Fibroblast of gingiva (primary cell): ENCODE data around the gene BRD7.
"Not testable (repeated sequence)": the region's sequence is repeated elsewhere in the genome, so short reads cannot be mapped to it uniquely, and the experiment has no call there.

ENCODE experiments used
- DNase-seq: peaks from one replicate; pipeline ENCODE4 v3.0.0-alpha.2; 2011; ENCODE audit warnings: low read depth

Gene BRD7

DNA sequence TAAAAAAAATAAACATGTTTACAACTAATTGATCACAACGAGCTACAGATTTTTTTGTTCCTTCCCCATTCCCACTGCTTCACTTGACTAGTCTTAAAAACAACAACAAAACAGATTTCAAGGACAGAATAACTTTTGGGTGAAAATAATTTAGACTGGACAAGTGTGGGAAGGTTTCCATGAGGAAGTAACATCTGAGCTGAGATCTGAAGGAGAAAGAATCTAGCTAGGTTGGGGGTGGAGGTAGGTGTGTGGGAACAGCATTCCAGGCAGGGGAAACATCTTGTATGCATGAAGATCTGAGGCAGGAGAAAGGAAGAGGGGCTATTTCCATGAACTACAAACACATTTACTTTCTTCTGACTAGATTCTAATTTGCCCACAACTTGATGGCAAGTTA is 9.2 kb downstream of the BRD7 start:
- no peak for DNase-seq

DNA sequence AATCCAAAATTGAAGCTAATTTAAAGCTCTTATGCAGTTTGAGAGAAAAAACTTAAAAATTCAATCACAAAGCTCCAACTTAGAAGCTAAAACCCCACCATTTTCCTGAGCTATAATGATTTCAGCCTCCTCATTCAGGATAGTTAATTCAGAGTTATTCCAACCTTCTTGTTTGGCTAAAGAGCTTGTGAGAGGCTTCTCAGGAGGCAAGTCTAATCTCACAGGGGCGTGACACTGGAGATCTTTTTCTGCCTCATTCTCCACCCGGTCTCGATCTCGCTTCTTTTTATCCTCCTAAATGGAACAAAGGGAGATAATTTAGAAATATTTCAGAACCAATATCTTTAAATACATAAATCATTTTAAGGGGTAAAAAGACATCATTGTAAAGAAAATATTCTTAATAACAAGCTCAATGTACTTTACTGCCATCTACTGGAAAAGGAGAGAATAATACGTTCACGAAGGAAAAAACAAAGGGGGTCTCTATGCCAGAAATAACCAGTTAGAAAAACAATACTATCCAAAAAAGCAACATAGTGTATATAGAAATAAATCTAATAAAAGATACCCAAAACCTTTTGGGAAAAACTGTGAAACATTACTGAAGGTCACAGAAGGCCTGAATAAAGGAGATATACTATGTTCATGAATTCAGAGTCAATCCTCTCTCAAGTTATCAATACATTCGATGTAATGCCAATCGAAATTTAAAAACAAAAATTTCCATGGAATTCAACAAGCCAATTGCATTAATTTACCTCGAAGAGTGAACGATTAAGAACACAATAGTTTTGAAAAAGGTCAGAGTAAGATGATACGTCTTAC is 13.9 kb downstream of the BRD7 start:
- no peak for DNase-seq

DNA sequence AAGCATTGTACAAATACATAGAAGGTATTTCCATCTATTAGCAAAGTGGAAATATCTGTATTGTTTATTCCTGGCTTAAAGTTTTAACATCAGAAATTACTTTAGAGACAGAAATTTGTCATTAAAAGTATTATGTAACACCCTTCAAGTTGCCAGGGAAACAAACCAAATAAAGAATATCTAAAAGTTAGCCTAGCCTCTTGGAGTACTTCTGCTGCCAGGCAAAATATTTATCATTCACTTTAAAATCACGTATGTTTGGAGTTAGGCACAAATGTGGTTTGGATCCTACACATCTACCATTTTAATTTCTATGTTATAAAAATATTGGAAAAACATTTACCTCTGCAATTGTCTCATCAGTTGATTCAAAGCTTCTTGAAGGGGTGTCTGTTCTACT is 14.7 kb downstream of the BRD7 start:
- no peak for DNase-seq

DNA sequence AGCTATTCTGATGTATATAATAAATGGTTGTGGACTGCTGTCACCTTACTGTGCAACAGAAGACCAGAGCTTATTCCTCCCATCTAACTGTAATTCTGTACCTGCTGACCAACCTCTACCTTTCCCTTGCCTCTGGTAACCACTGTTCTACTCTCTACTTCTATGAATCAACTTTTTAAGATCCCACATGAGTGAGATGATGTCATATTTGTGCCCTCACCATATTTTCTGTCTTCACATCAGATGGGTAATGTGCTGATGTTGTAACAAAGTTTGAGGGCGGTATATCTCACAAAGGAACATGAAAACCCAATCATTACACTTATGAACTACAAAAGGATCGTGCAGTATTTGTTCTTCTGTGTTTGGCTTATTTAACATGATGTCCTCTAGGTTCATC is 16.8 kb downstream of the BRD7 start:
- no peak for DNase-seq

GRCh38 chr16:50351116-50351515 is 17.7 kb downstream of the BRD7 start:
- DNase-seq: no peak

GRCh38 chr16:50345210-50345609 is 23.6 kb downstream of the BRD7 start:
- DNase-seq: not testable (repeated sequence)

GRCh38 chr16:50343566-50343965 is 25.2 kb downstream of the BRD7 start:
- not testable (repeated sequence) for DNase-seq

- peak; percentile 96 for DNase-seq
These were observed 28.2 kb downstream of the BRD7 start for GRCh38 chr16:50340578-50340977.

DNA sequence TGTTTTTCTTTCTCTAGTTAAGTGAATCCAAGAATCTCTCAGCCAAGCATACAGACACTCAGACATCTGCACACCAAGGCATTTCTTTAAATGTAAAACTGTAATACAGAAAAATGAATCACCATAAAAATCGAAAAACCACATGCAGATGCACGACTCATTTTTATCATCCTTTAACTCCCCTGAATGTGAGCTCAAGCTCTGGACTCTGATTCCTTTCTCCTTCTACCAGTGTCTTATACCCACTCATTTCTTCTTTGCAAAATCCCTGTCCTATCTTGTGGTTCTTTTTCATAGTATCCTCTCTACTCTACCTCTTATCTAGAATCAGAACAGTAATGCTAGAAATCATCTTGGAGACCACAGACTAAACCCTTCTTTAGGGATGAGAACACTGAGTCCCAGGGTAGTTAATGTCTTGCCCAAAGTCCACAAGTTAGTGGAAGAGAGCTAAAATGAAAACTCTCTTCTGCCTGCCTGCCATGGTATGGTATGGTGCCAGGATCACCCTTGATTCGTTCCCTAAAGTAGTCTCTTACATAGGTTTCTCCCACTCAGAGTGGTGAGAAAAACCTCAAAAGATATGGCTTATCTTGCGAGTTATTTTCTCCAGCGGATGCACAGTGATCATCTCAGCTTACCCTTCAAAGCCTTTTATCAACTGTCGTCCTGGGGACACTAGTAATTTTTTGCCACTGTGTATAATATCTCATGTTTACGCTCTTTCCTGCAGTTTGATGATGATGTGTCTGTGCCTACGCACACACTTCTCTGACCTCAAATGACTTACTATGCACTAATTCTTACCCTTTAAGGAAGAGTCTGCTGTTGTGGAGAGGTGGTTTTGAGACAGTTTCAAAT is 30.2 kb downstream of the BRD7 start:
- DNase-seq: no peak

- DNase-seq: no peak
These were observed 31.9 kb downstream of the BRD7 start for GRCh38 chr16:50336884-50337283.

- DNase-seq: no peak
These were observed 33.4 kb downstream of the BRD7 start for GRCh38 chr16:50335196-50335958.

- DNase-seq: no peak
These were observed 34.4 kb downstream of the BRD7 start for GRCh38 chr16:50334106-50334975.

GRCh38 chr16:50332599-50332998 is 36.2 kb downstream of the BRD7 start:
- no peak for DNase-seq

DNA sequence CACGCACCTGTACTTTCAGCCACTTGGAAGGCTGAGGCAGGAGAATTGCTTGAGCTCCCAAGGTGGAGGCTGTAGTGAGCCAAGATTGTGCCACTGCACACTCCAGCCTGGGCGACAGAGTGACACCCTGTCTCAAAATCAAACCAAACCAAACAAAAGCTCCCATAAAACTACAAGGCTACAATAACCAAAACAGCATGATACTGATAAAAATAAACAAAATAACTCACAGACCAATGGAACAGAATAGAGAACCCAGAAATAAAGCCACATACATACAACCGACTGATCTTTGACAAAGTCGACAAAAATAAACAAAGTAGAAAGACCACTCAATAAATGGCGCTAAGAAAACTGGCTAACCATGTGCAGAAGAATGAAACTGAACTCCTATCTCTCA is 37.2 kb downstream of the BRD7 start:
- no peak for DNase-seq

DNA sequence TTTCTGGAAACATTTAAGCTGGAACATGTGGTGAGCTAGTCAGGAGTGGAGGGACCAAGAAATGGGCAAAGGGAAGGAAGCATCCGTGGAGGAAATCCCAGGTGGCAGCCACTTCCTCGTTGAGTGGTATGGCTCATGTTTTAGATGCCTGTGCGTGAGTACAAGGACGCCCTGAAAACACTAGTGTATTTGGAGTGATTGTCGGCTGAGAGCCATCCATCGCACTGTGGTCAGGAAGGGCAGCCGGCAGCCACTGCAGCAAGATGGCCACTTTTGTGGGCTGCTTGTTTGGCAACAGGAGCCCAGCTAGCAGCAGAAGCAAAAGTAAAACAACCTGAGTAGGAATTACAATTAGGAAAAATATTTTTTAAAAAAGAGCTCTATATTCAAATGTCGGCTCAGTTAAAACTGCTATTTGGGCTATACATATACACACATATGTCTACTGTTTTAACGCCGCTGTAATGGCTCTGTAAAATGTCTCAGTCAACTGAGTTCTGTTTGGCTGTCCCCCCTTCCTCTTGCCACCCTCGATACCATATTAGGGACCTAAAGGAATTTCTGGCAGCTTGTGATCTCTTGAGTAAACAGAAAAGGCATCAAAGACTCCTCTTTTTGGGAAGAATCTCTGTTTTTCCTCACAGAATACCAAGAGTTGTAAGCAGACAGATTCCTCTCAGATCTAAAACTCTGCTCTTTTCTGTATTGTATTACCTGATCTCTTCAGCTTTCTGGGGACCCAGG is 39.2 kb downstream of the BRD7 start:
- DNase-seq: no peak

DNA sequence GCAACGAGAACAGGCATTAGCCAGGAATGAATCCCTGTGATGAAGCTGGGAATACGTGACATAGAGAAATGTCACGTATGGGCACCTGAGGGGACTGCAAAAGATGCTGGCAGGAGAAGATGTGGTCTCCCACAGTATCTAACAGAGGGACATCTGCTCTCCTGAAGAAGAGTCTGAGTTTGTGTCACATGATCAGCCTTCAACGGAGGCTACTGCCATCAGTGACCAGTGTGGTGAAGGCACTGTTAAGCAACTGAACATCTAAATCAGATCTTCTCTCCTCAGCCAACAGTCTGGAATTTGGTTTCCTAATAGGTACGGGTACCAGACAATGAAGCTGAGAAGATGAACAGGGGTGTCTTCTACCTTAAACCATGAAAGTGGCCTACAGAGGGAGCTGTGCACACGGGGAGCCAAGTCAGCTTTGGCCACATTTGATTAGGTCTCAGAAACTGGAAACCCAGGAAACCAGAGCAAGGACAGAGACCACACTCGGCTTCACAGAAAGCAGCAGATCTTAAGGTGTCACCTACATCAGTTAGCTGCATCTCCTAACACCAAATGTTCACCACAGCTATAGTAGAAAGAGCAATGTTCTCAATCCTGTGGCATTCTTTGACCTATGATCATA is 41.8 kb downstream of the BRD7 start:
- DNase-seq: peak; percentile 51

GRCh38 chr16:50326264-50326663 is 42.5 kb downstream of the BRD7 start:
- no peak for DNase-seq

- DNase-seq: no peak
These were observed 44.4 kb downstream of the BRD7 start for GRCh38 chr16:50324345-50324744.

DNA sequence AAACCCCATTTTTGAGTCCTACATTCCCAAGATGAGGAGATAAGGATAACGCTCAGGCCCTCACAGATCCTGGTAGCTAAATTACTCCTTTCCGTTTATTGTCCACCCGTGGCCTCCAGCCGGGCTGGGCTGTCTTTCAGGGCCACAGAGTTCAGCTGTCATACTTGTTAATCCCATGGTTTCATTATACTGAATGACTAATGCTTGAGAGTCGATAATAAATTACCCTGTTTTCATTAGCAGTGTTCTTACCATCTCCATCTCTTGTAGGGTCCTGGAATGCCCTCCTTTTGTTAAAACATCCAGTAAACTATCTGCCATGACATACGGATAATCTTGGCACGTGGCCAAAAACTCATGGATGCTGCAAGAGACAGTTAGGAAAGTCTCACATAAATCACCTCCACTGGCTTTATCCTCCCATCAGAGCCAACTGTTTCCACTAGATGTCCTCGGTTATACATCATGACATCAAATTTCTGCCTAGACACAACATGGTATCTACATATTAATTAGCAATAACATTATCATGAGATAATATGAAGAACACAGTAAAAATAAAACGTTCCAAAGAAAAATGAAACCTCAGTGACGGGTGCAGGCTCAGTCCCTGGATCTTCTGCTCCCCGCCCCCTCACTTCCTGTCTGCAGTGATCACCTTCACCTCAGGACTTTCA is 45.3 kb downstream of the BRD7 start:
- peak; percentile 55 for DNase-seq

DNA sequence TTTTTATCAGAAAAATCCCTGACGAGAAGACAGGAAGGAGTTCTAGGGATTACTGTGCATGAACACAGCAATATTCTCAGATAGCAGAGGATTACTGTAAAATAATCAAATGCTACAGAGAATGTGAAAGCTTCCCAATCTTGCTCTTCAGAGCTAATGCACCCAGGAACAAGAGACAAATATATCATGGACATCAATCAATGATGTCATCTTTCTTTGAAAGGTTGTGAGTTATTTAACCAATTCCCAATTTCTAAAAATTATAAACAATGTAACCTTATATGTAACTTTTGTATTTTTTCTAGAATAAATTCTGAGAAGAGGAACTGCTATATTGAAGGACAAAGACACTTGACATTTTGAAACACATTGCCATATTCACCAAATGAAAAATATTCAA is 46.5 kb downstream of the BRD7 start:
- no peak for DNase-seq
